ENCODE results near the gene USF2.

USF2 gene

GRCh38 chr19:35267353-35267817 is 1.4 kb upstream of the USF2 start (continued):
- TF ChIP-seq, protein P1, sequence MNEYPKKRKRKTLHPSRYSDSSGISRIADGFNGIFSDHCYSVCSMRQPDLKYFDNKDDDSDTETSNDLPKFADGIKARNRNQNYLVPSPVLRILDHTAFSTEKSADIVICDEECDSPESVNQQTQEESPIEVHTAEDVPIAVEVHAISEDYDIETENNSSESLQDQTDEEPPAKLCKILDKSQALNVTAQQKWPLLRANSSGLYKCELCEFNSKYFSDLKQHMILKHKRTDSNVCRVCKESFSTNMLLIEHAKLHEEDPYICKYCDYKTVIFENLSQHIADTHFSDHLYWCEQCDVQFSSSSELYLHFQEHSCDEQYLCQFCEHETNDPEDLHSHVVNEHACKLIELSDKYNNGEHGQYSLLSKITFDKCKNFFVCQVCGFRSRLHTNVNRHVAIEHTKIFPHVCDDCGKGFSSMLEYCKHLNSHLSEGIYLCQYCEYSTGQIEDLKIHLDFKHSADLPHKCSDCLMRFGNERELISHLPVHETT (tag by site-specific recombination; IDR thresholded peaks at IDR 0.05), result 0 out of 2 replicates have a peak, but pooled peaks have one; percentile 30
- TF ChIP-seq ZNF610 (tag by site-specific recombination; IDR thresholded peaks at IDR 0.05; ENCODE audit: borderline replicate concordance) (no peak), ZNF223 (tag by site-specific recombination; IDR thresholded peaks at IDR 0.05) (peak; percentile 36; the same call in 1 of the 2 replicates), ZNF10 (tag by site-specific recombination; IDR thresholded peaks at IDR 0.05) (peak; percentile 48; the same call in 1 of the 2 replicates), YY1 (tag by site-specific recombination; IDR thresholded peaks at IDR 0.05) (peak; percentile 8; the same call in 1 of the 2 replicates), IKZF3 (tag by site-specific recombination; IDR thresholded peaks at IDR 0.05) (no peak), ZNF302 (tag by site-specific recombination; IDR thresholded peaks at IDR 0.05; ENCODE audit: low read depth) (no peak), ZNF501 (tag by site-specific recombination; IDR thresholded peaks at IDR 0.05) (peak; percentile 72; the same call in 1 of the 2 replicates), ZNF521 (tag by site-specific recombination; IDR thresholded peaks at IDR 0.05) (no peak), KLF17 (tag by site-specific recombination; IDR thresholded peaks at IDR 0.05) (peak; percentile 78), ZNF341 (tag by site-specific recombination; IDR thresholded peaks at IDR 0.05; ENCODE audit: low read depth) (no peak), ZFP3 (tag by site-specific recombination; IDR thresholded peaks at IDR 0.05; ENCODE audit: low read depth) (no peak), KLF16 (tag by site-specific recombination; IDR thresholded peaks at IDR 0.05) (no peak; the same call in 1 of the 2 replicates), ZNF561 (tag by site-specific recombination; IDR thresholded peaks at IDR 0.05; ENCODE audit: borderline replicate concordance) (no peak; the same call in 1 of the 2 replicates), GLIS1 (tag by site-specific recombination; IDR thresholded peaks at IDR 0.05) (peak; percentile 79), ZNF112 (tag by site-specific recombination; IDR thresholded peaks at IDR 0.05) (no peak), ZNF600 (tag by site-specific recombination; IDR thresholded peaks at IDR 0.05) (peak; percentile 78; the same call in 1 of the 2 replicates), ZNF354C (tag by site-specific recombination; IDR thresholded peaks at IDR 0.05; ENCODE audit: borderline replicate concordance, low read depth) (no peak)
- TF ChIP-seq, protein P2, sequence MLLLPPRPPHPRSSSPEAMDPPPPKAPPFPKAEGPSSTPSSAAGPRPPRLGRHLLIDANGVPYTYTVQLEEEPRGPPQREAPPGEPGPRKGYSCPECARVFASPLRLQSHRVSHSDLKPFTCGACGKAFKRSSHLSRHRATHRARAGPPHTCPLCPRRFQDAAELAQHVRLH (tag by site-specific recombination; IDR thresholded peaks at IDR 0.05), result no peak
- TF ChIP-seq, protein P3, sequence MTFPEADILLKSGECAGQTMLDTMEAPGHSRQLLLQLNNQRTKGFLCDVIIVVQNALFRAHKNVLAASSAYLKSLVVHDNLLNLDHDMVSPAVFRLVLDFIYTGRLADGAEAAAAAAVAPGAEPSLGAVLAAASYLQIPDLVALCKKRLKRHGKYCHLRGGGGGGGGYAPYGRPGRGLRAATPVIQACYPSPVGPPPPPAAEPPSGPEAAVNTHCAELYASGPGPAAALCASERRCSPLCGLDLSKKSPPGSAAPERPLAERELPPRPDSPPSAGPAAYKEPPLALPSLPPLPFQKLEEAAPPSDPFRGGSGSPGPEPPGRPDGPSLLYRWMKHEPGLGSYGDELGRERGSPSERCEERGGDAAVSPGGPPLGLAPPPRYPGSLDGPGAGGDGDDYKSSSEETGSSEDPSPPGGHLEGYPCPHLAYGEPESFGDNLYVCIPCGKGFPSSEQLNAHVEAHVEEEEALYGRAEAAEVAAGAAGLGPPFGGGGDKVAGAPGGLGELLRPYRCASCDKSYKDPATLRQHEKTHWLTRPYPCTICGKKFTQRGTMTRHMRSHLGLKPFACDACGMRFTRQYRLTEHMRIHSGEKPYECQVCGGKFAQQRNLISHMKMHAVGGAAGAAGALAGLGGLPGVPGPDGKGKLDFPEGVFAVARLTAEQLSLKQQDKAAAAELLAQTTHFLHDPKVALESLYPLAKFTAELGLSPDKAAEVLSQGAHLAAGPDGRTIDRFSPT (tag by site-specific recombination; IDR thresholded peaks at IDR 0.05), result 0 out of 2 replicates have a peak, but pooled peaks have one; percentile 8
- TF ChIP-seq, protein P4, sequence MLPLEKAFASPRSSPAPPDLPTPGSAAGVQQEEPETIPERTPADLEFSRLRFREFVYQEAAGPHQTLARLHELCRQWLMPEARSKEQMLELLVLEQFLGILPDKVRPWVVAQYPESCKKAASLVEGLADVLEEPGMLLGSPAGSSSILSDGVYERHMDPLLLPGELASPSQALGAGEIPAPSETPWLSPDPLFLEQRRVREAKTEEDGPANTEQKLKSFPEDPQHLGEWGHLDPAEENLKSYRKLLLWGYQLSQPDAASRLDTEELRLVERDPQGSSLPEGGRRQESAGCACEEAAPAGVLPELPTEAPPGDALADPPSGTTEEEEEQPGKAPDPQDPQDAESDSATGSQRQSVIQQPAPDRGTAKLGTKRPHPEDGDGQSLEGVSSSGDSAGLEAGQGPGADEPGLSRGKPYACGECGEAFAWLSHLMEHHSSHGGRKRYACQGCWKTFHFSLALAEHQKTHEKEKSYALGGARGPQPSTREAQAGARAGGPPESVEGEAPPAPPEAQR (tag by site-specific recombination; IDR thresholded peaks at IDR 0.05), result 0 out of 2 replicates have a peak, but pooled peaks have one; percentile 9
- TF ChIP-seq, protein P5, sequence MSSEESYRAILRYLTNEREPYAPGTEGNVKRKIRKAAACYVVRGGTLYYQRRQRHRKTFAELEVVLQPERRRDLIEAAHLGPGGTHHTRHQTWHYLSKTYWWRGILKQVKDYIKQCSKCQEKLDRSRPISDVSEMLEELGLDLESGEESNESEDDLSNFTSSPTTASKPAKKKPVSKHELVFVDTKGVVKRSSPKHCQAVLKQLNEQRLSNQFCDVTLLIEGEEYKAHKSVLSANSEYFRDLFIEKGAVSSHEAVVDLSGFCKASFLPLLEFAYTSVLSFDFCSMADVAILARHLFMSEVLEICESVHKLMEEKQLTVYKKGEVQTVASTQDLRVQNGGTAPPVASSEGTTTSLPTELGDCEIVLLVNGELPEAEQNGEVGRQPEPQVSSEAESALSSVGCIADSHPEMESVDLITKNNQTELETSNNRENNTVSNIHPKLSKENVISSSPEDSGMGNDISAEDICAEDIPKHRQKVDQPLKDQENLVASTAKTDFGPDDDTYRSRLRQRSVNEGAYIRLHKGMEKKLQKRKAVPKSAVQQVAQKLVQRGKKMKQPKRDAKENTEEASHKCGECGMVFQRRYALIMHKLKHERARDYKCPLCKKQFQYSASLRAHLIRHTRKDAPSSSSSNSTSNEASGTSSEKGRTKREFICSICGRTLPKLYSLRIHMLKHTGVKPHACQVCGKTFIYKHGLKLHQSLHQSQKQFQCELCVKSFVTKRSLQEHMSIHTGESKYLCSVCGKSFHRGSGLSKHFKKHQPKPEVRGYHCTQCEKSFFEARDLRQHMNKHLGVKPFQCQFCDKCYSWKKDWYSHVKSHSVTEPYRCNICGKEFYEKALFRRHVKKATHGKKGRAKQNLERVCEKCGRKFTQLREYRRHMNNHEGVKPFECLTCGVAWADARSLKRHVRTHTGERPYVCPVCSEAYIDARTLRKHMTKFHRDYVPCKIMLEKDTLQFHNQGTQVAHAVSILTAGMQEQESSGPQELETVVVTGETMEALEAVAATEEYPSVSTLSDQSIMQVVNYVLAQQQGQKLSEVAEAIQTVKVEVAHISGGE (tag by site-specific recombination; conservative IDR thresholded peaks at IDR 0.05; ENCODE audit: low read depth), result no peak; the same call in 1 of the 2 replicates
- TF ChIP-seq, protein P6, sequence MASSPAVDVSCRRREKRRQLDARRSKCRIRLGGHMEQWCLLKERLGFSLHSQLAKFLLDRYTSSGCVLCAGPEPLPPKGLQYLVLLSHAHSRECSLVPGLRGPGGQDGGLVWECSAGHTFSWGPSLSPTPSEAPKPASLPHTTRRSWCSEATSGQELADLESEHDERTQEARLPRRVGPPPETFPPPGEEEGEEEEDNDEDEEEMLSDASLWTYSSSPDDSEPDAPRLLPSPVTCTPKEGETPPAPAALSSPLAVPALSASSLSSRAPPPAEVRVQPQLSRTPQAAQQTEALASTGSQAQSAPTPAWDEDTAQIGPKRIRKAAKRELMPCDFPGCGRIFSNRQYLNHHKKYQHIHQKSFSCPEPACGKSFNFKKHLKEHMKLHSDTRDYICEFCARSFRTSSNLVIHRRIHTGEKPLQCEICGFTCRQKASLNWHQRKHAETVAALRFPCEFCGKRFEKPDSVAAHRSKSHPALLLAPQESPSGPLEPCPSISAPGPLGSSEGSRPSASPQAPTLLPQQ (tag by site-specific recombination; IDR thresholded peaks at IDR 0.05), result 0 out of 2 replicates have a peak, but pooled peaks have one; percentile 49
- TF ChIP-seq, protein P7, sequence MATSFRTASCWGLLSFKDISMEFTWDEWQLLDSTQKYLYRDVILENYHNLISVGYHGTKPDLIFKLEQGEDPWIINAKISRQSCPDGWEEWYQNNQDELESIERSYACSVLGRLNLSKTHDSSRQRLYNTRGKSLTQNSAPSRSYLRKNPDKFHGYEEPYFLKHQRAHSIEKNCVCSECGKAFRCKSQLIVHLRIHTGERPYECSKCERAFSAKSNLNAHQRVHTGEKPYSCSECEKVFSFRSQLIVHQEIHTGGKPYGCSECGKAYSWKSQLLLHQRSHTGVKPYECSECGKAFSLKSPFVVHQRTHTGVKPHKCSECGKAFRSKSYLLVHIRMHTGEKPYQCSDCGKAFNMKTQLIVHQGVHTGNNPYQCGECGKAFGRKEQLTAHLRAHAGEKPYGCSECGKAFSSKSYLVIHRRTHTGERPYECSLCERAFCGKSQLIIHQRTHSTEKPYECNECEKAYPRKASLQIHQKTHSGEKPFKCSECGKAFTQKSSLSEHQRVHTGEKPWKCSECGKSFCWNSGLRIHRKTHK (tag by site-specific recombination; IDR thresholded peaks at IDR 0.05), result no peak

Measured in HEK293 (cell line).